Measurements from ENCODE around the gene FADS1. TPM values are rescaled to one million over a fixed set of nuclear protein-coding genes. Genes with fewer than 3 reads are reported as not detected.

The FADS1 gene
- total and polyA plus RNA-seq, 2 of the 13 experiments (the other 11 are each of a cell fraction or from before 2014, with no cell fraction given) = 91.8 to 108 TPM

GRCh38 chr11:61791737-61792309, 25.0 kb downstream of the FADS1 start (continued):
- TF ChIP-seq DRAP1 (CRISPR knock-in tag; IDR thresholded peaks at IDR 0.05) = no peak; the same call in 1 of the 2 replicates
- peak; percentile 19; the same call in 1 of the 2 replicates for TF ChIP-seq ZNF318 (CRISPR knock-in tag; IDR thresholded peaks at IDR 0.05)
- TF ChIP-seq MYNN (CRISPR knock-in tag; IDR thresholded peaks at IDR 0.05; ENCODE audit: low read depth) = no peak
- TF ChIP-seq MXD1 (CRISPR knock-in tag; IDR thresholded peaks at IDR 0.05) = no peak
- no peak for TF ChIP-seq AKNA (CRISPR knock-in tag; IDR thresholded peaks at IDR 0.05; ENCODE audit: borderline replicate concordance)
- no peak for TF ChIP-seq ATF3 (CRISPR knock-in tag; IDR thresholded peaks at IDR 0.05)
- no peak for TF ChIP-seq ZNF225 (CRISPR knock-in tag; IDR thresholded peaks at IDR 0.05)
- no peak for TF ChIP-seq ZNF235 (CRISPR knock-in tag; IDR thresholded peaks at IDR 0.05; ENCODE audit: borderline replicate concordance)
- no peak for TF ChIP-seq YEATS2 (CRISPR knock-in tag; IDR thresholded peaks at IDR 0.05; ENCODE audit: borderline replicate concordance)
- no peak for TF ChIP-seq BRCA1 (CRISPR knock-in tag; IDR thresholded peaks at IDR 0.05)
- no peak for TF ChIP-seq MTA1 (CRISPR knock-in tag; IDR thresholded peaks at IDR 0.05; ENCODE audit: borderline replicate concordance)
- TF ChIP-seq TIGD3 (CRISPR knock-in tag; IDR thresholded peaks at IDR 0.05; ENCODE audit: borderline replicate concordance) = no peak
- TF ChIP-seq U2AF2 (IDR thresholded peaks at IDR 0.05; ENCODE audit: low read depth, low read length) = no peak

All from HepG2 (cell line).